Activated T-helper 17 cell treated with anti-CD3 and anti-CD28 coated beads, Interleukin-2, amount 50 U/mL, for 72 hours (primary cell): ENCODE data around the gene GUCA1C. TPM values are rescaled to one million over a fixed set of nuclear protein-coding genes. Genes with fewer than 3 reads are reported as not detected.

Source experiments
- ATAC-seq: fragments of 150-1000 bp; cut with Tn5 transposase; replicated peaks from 2 replicates; pipeline ENCODE4 v1.10.0; 2021; ENCODE audit warnings: mild to moderate bottlenecking, moderate library complexity
- H3K27ac Mint-ChIP-seq: one replicate; pipeline ENCODE4 v1.8.0; 2022; ENCODE audit warnings: mixed read lengths
- H3K27me3 Mint-ChIP-seq: one replicate; pipeline ENCODE4 v1.8.0; 2022; ENCODE audit warnings: mixed read lengths
- H3K36me3 Mint-ChIP-seq: one replicate; pipeline ENCODE4 v1.8.0; 2022; ENCODE audit warnings: low read depth, mild to moderate bottlenecking, mixed read lengths
- H3K4me1 Mint-ChIP-seq: one replicate; pipeline ENCODE4 v1.8.0; 2022; ENCODE audit warnings: mixed read lengths
- H3K4me3 Mint-ChIP-seq: one replicate; pipeline ENCODE4 v1.8.0; 2022; ENCODE audit warnings: mild to moderate bottlenecking, mixed read lengths
- H3K9me3 Mint-ChIP-seq: one replicate; pipeline ENCODE4 v1.8.0; 2022; ENCODE audit warnings: mixed read lengths
- total RNA-seq, 2 donors: library from RNA; stranded (reverse); gene quantifications; one replicate each; pipeline ENCODE4 v1.2.3, GENCODE V29; 2022

Gene GUCA1C
- not detected for total RNA-seq

GRCh38 chr3:108953700-108954099, at the start of gene GUCA1C:
TSS of gene GUCA1C (minus strand) at chr3:108953879. CDS start at chr3:108953762, 117 bp downstream.
- Mint-ChIP-seq H3K27ac (no peak within 1 kb of the TSS), H3K27me3 (peaks cover 18% of the 10 kb centered on the region), H3K9me3 (no peaks in the 10 kb centered on the region), H3K36me3 (no peaks in the 10 kb centered on the region), H3K4me3 (no peak within 1 kb of the TSS), H3K4me1 (no peaks in the 10 kb centered on the region)
- ATAC-seq, result no peak

GRCh38 chr3:108998436-108998835, 44.8 kb upstream of the GUCA1C start:
- Mint-ChIP-seq H3K27ac (no peak overlapping the region), H3K36me3 (no peaks in the 10 kb centered on the region), H3K4me3 (no peak overlapping the region)

GRCh38 chr3:108985844-108986243, 32.2 kb upstream of the GUCA1C start:
- peaks cover 25% of the 10 kb centered on the region for H3K27me3 Mint-ChIP-seq
- no peaks in the 10 kb centered on the region for H3K36me3 Mint-ChIP-seq
- H3K27ac Mint-ChIP-seq, result no peak overlapping the region

More at GRCh38 chr3:108998436-108998835, 44.8 kb upstream of the GUCA1C start:
- peaks cover 15% of the 10 kb centered on the region for H3K27me3 Mint-ChIP-seq
- no peaks in the 10 kb centered on the region for H3K4me1 Mint-ChIP-seq
- no peaks in the 10 kb centered on the region for H3K9me3 Mint-ChIP-seq
- ATAC-seq, result no peak

GRCh38 chr3:108983051-108983450, 29.4 kb upstream of the GUCA1C start:
- ATAC-seq, result no peak
- H3K36me3 Mint-ChIP-seq, result no peaks in the 10 kb centered on the region
- H3K9me3 Mint-ChIP-seq, result no peaks in the 10 kb centered on the region
- no peaks in the 10 kb centered on the region for H3K4me1 Mint-ChIP-seq
- H3K4me3 Mint-ChIP-seq, result no peak overlapping the region
- peaks cover 29% of the 10 kb centered on the region for H3K27me3 Mint-ChIP-seq
- no peak overlapping the region for H3K27ac Mint-ChIP-seq

More at GRCh38 chr3:108985844-108986243, 32.2 kb upstream of the GUCA1C start:
- H3K4me1 Mint-ChIP-seq, result no peaks in the 10 kb centered on the region
- no peak for ATAC-seq
- no peak overlapping the region for H3K4me3 Mint-ChIP-seq
- H3K9me3 Mint-ChIP-seq, result no peaks in the 10 kb centered on the region

GRCh38 chr3:108976058-108976457, 22.4 kb upstream of the GUCA1C start:
- no peak for ATAC-seq
- Mint-ChIP-seq H3K9me3 (no peaks in the 10 kb centered on the region), H3K4me3 (no peak overlapping the region), H3K27me3 (peaks cover 10% of the 10 kb centered on the region), H3K36me3 (no peaks in the 10 kb centered on the region), H3K27ac (no peak overlapping the region), H3K4me1 (peaks cover 3% of the 10 kb centered on the region)

- no peaks in the 10 kb centered on the region for H3K36me3 Mint-ChIP-seq
- no peak for ATAC-seq
Observed at GRCh38 chr3:108973019-108973418, 19.3 kb upstream of the GUCA1C start.

GRCh38 chr3:108972482-108972881, 18.8 kb upstream of the GUCA1C start:
- Mint-ChIP-seq H3K4me3 (no peak overlapping the region), H3K27me3 (peaks cover 4% of the 10 kb centered on the region), H3K27ac (no peak overlapping the region), H3K36me3 (no peaks in the 10 kb centered on the region), H3K9me3 (no peaks in the 10 kb centered on the region), H3K4me1 (peaks cover 3% of the 10 kb centered on the region)
- ATAC-seq, result no peak

More at GRCh38 chr3:108973019-108973418, 19.3 kb upstream of the GUCA1C start:
- Mint-ChIP-seq H3K9me3 (no peaks in the 10 kb centered on the region), H3K27ac (no peak overlapping the region), H3K4me1 (peaks cover 3% of the 10 kb centered on the region), H3K27me3 (peaks cover 4% of the 10 kb centered on the region), H3K4me3 (no peak overlapping the region)

GRCh38 chr3:108970561-108970960, 16.9 kb upstream of the GUCA1C start:
- H3K9me3 Mint-ChIP-seq, result no peaks in the 10 kb centered on the region
- H3K36me3 Mint-ChIP-seq, result no peaks in the 10 kb centered on the region
- peaks cover 3% of the 10 kb centered on the region for H3K4me1 Mint-ChIP-seq
- H3K4me3 Mint-ChIP-seq, result no peak overlapping the region
- H3K27ac Mint-ChIP-seq, result no peak overlapping the region
- no peak for ATAC-seq
- H3K27me3 Mint-ChIP-seq, result peaks cover 4% of the 10 kb centered on the region

- peaks cover 3% of the 10 kb centered on the region for H3K4me1 Mint-ChIP-seq
Observed at GRCh38 chr3:108966773-108967172, 13.1 kb upstream of the GUCA1C start.

GRCh38 chr3:108959017-108959416, 5.3 kb upstream of the GUCA1C start:
- no peak overlapping the region for H3K4me3 Mint-ChIP-seq

More at GRCh38 chr3:108966773-108967172, 13.1 kb upstream of the GUCA1C start:
- peak; percentile 40 for ATAC-seq
- H3K27me3 Mint-ChIP-seq, result no peaks in the 10 kb centered on the region
- no peak overlapping the region for H3K4me3 Mint-ChIP-seq
- H3K27ac Mint-ChIP-seq, result no peak overlapping the region
- H3K36me3 Mint-ChIP-seq, result no peaks in the 10 kb centered on the region
- no peaks in the 10 kb centered on the region for H3K9me3 Mint-ChIP-seq

GRCh38 chr3:108953210-108953609, 469 bp downstream of the GUCA1C start:
- Mint-ChIP-seq H3K36me3 (no peaks in the 10 kb centered on the region), H3K9me3 (no peaks in the 10 kb centered on the region), H3K4me3 (no peak overlapping the region), H3K27ac (no peak overlapping the region), H3K4me1 (no peaks in the 10 kb centered on the region), H3K27me3 (peaks cover 21% of the 10 kb centered on the region)
- ATAC-seq, result no peak

More at GRCh38 chr3:108959017-108959416, 5.3 kb upstream of the GUCA1C start:
- ATAC-seq, result peak; percentile 65
- no peak overlapping the region for H3K27ac Mint-ChIP-seq
- no peaks in the 10 kb centered on the region for H3K9me3 Mint-ChIP-seq
- H3K36me3 Mint-ChIP-seq, result no peaks in the 10 kb centered on the region
- peaks cover 8% of the 10 kb centered on the region for H3K27me3 Mint-ChIP-seq
- H3K4me1 Mint-ChIP-seq, result no peaks in the 10 kb centered on the region

- Mint-ChIP-seq H3K4me3 (no peak overlapping the region), H3K9me3 (no peaks in the 10 kb centered on the region), H3K27me3 (peaks cover 24% of the 10 kb centered on the region), H3K27ac (no peak overlapping the region), H3K4me1 (no peaks in the 10 kb centered on the region), H3K36me3 (no peaks in the 10 kb centered on the region)
- ATAC-seq, result no peak
Observed at GRCh38 chr3:108951820-108952501, 1.7 kb downstream of the GUCA1C start.

- ATAC-seq, result no peak
- Mint-ChIP-seq H3K36me3 (no peaks in the 10 kb centered on the region), H3K27ac (no peak overlapping the region), H3K9me3 (no peaks in the 10 kb centered on the region), H3K4me3 (no peak overlapping the region), H3K4me1 (no peaks in the 10 kb centered on the region), H3K27me3 (peaks cover 20% of the 10 kb centered on the region)
Observed at GRCh38 chr3:108947855-108948254, 5.8 kb downstream of the GUCA1C start.

GRCh38 chr3:108946292-108947285, 7.1 kb downstream of the GUCA1C start:
- H3K27ac Mint-ChIP-seq, result no peak overlapping the region
- ATAC-seq, result peak; percentile 49
- no peaks in the 10 kb centered on the region for H3K4me1 Mint-ChIP-seq
- H3K36me3 Mint-ChIP-seq, result no peaks in the 10 kb centered on the region
- no peak overlapping the region for H3K4me3 Mint-ChIP-seq
- H3K9me3 Mint-ChIP-seq, result no peaks in the 10 kb centered on the region
- H3K27me3 Mint-ChIP-seq, result peaks cover 17% of the 10 kb centered on the region
